Left lobe of liver (tissue), 2 donors: Measurements from ENCODE around the gene TMEM79. TPM values are rescaled to one million over a fixed set of nuclear protein-coding genes. Genes with fewer than 3 reads are reported as not detected.
"Not testable (repeated sequence)": the region's sequence is repeated elsewhere in the genome, so short reads cannot be mapped to it uniquely, and the experiment has no call there.

Experiments used
- ATAC-seq: fragments of 200-7000 bp; cut with Tn5 transposase; one replicate; pipeline ENCODE4 v1.9.1; 2020; ENCODE audit warnings: mild to moderate bottlenecking, moderate library complexity
- DNase-seq: peaks from one replicate; pipeline ENCODE4 v3.0.0-alpha.2; 2020; ENCODE audit warnings: low spot score
- total RNA-seq: library from RNA; stranded (reverse); gene quantifications from one replicate; pipeline ENCODE4 v1.2.1, GENCODE V29; 2021
- donor health status: DM: no; HTN: no; CAD: no; lungs with moderate emphysema.
- donor health status: DM: no; HTN: yes; CAD: no.

Gene TMEM79
- total RNA-seq, 1 donor from 2014 or later = 2.6 TPM

- ATAC-seq (no peak), DNase-seq (no peak)
These were observed 14.8 kb downstream of the TMEM79 start, which contains the start of gene VHLL for GRCh38 chr1:156298852-156299357. Gene VHLL, minus strand, starts transcription at chr1:156299307. Its CDS starts 118 bp downstream, at chr1:156299189.

- ATAC-seq = no peak
- no peak for DNase-seq
These were observed 19.1 kb downstream of the TMEM79 start for GRCh38 chr1:156303241-156303640.

- DNase-seq (no peak), ATAC-seq (no peak)
These were observed 21.1 kb downstream of the TMEM79 start for GRCh38 chr1:156305215-156305614.

- no peak for ATAC-seq
These were observed 24.0 kb downstream of the TMEM79 start for GRCh38 chr1:156308078-156308477.

GRCh38 chr1:156310962-156311361, 26.8 kb downstream of the TMEM79 start:
- no peak for DNase-seq
- ATAC-seq = no peak

More at GRCh38 chr1:156308078-156308477, 24.0 kb downstream of the TMEM79 start:
- DNase-seq = no peak

- ATAC-seq (no peak), DNase-seq (no peak)
These were observed 32.8 kb downstream of the TMEM79 start for GRCh38 chr1:156316909-156317308.

GRCh38 chr1:156319664-156320063, 35.5 kb downstream of the TMEM79 start:
- ATAC-seq (peak; percentile 53), DNase-seq (no peak)

GRCh38 chr1:156320560-156320959, 36.4 kb downstream of the TMEM79 start:
- no peak for DNase-seq

GRCh38 chr1:156323179-156323578, 39.1 kb downstream of the TMEM79 start:
- ATAC-seq, DNase-seq: not testable (repeated sequence)

More at GRCh38 chr1:156320560-156320959, 36.4 kb downstream of the TMEM79 start:
- no peak for ATAC-seq

- no peak for ATAC-seq
- no peak for DNase-seq
These were observed 52.1 kb downstream of the TMEM79 start for GRCh38 chr1:156336242-156336641.

- DNase-seq = no peak
- ATAC-seq = peak; percentile 1
These were observed 53.1 kb downstream of the TMEM79 start for GRCh38 chr1:156337052-156337887.

GRCh38 chr1:156337888-156338179, 53.7 kb downstream of the TMEM79 start:
- ATAC-seq (no peak), DNase-seq (no peak)

- ATAC-seq = peak; percentile 94
- peak; percentile 100 for DNase-seq
These were observed 54.3 kb downstream of the TMEM79 start, which contains the start of the genes CCT3 and TSACC for GRCh38 chr1:156338180-156338976. Gene CCT3, minus strand, starts transcription at chr1:156338292. Its CDS starts 108 bp downstream, at chr1:156338184. Gene TSACC, plus strand, starts transcription at chr1:156338526. Its CDS starts 1,232 bp downstream, at chr1:156339758.

Other genes starting within 250 kb of the TMEM79 start
- gene UBQLN4, start 230.5 kb upstream of the TMEM79 start, total RNA-seq = 21.2 TPM
- 66.6 TPM for gene LAMTOR2, start 229.5 kb upstream of the TMEM79 start, total RNA-seq
- 1.7 TPM for gene RAB25, start 223.2 kb upstream of the TMEM79 start, total RNA-seq
- gene MEX3A, start 201.9 kb upstream of the TMEM79 start, total RNA-seq = 1.1 TPM
- gene LMNA, start 169.6 kb upstream of the TMEM79 start, total RNA-seq = 120 TPM
- 0.88 TPM for gene SEMA4A, start 130.7 kb upstream of the TMEM79 start, total RNA-seq
- 25.4 TPM for gene SLC25A44, start 90.2 kb upstream of the TMEM79 start, total RNA-seq
- gene PMF1, start 71.3 kb upstream of the TMEM79 start, total RNA-seq = 26.6 TPM
- 1.8 TPM for gene BGLAP, start 42.1 kb upstream of the TMEM79 start, total RNA-seq
- gene PAQR6, start 36.3 kb upstream of the TMEM79 start, total RNA-seq = 3.3 TPM
- gene SMG5, start 1.5 kb upstream of the TMEM79 start, total RNA-seq = 43.3 TPM
- gene GLMP, start 11.4 kb downstream of the TMEM79 start, total RNA-seq = 32.9 TPM
- gene VHLL, start 15.0 kb downstream of the TMEM79 start, total RNA-seq = not detected
- gene CCT3, start 54.0 kb downstream of the TMEM79 start, total RNA-seq = 80.8 TPM
- 0.40 TPM for gene TSACC, start 54.2 kb downstream of the TMEM79 start, total RNA-seq
- gene RHBG, start 84.9 kb downstream of the TMEM79 start, total RNA-seq = 2.8 TPM
- gene MEF2D, start 216.4 kb downstream of the TMEM79 start, total RNA-seq = 17.5 TPM